GM23338 (cell line): ENCODE measurements around the gene ANKRD17. TPM values are rescaled to one million over a fixed set of nuclear protein-coding genes. Genes with fewer than 3 reads are reported as not detected.

ENCODE experiments used
- ATAC-seq: fragments of 200-7000 bp; cut with Tn5 transposase; 3 replicates; pipeline ENCODE4 v1.9.1; 2020
- DNase-seq: peaks from one replicate; pipeline ENCODE4 v3.0.0-alpha.2; 2015; ENCODE audit warnings: low spot score
- H2AFZ ChIP-seq: fragments of 200-600 bp; sonication (generic); 2 replicates; pipeline ENCODE4 v1.8.0; 2016; ENCODE audit warnings: antibody characterized with exemption, mild to moderate bottlenecking, moderate library complexity
- H3F3A ChIP-seq: fragments of 200-600 bp; sonication (generic); replicated peaks from 2 replicates; pipeline ENCODE4 v1.8.0; 2017; ENCODE audit warnings: antibody characterized with exemption, mixed run types, low read depth
- H3K27ac ChIP-seq: fragments of 200-600 bp; sonication (generic); 2 replicates; pipeline ENCODE4 v1.6.1; 2016; ENCODE audit warnings: low read depth
- H3K27me3 ChIP-seq: fragments of 200-600 bp; sonication (generic); 2 replicates; pipeline ENCODE4 v1.8.0; 2016; ENCODE audit warnings: mild to moderate bottlenecking, mixed run types, moderate library complexity; ENCODE audit not compliant: insufficient read depth
- H3K36me3 ChIP-seq: fragments of 200-600 bp; sonication (generic); 2 replicates; pipeline ENCODE4 v1.8.0; 2016; ENCODE audit warnings: mild to moderate bottlenecking; ENCODE audit not compliant: insufficient read depth
- H3K4me1 ChIP-seq: fragments of 200-600 bp; sonication (generic); 2 replicates; pipeline ENCODE4 v1.8.0; 2016; ENCODE audit warnings: mild to moderate bottlenecking, moderate library complexity; ENCODE audit not compliant: insufficient read depth
- H3K4me2 ChIP-seq: fragments of 200-600 bp; sonication (generic); 2 replicates; pipeline ENCODE4 v1.7.1; 2017; ENCODE audit warnings: mixed run types
- H3K4me3 ChIP-seq: fragments of 200-600 bp; sonication (generic); 2 replicates; pipeline ENCODE4 v1.6.1; 2016; ENCODE audit warnings: mixed run types
- H3K79me2 ChIP-seq: fragments of 200-600 bp; sonication (generic); replicated peaks from 2 replicates; pipeline ENCODE4 v1.8.0; 2017; ENCODE audit warnings: mild to moderate bottlenecking; ENCODE audit not compliant: insufficient read depth
- H3K9me2 ChIP-seq: fragments of 200-600 bp; sonication (generic); 2 replicates; pipeline ENCODE4 v1.8.0; 2017; ENCODE audit not compliant: insufficient read depth
- H4K20me1 ChIP-seq: fragments of 200-600 bp; sonication (generic); replicated peaks from 2 replicates; pipeline ENCODE4 v1.8.0; 2017; ENCODE audit warnings: mild to moderate bottlenecking; ENCODE audit not compliant: insufficient read depth
- H3K27ac Mint-ChIP-seq: 2 replicates; pipeline ENCODE4 v1.8.0; 2020; ENCODE audit warnings: inconsistent platforms, mild to moderate bottlenecking, moderate library complexity, mixed read lengths
- H3K27me3 Mint-ChIP-seq: 3 replicates; pipeline ENCODE4 v1.8.0; 2022; ENCODE audit warnings: low read depth, mild to moderate bottlenecking, moderate library complexity, mixed read lengths, inconsistent platforms; ENCODE audit not compliant: insufficient read depth, poor library complexity
- H3K36me3 Mint-ChIP-seq: 3 replicates; pipeline ENCODE4 v1.8.0; 2021; ENCODE audit warnings: low read depth, mild to moderate bottlenecking, inconsistent platforms, moderate library complexity, mixed read lengths
- H3K4me1 Mint-ChIP-seq: 3 replicates; pipeline ENCODE4 v1.8.0; 2020; ENCODE audit warnings: mild to moderate bottlenecking, inconsistent platforms, mixed read lengths
- H3K4me3 Mint-ChIP-seq: 3 replicates; pipeline ENCODE4 v1.8.0; 2021; ENCODE audit warnings: moderate library complexity, mild to moderate bottlenecking, inconsistent platforms, mixed read lengths
- H3K9me3 Mint-ChIP-seq: 3 replicates; pipeline ENCODE4 v1.8.0; 2020; ENCODE audit warnings: moderate library complexity, mild to moderate bottlenecking, inconsistent platforms, mixed read lengths
- CREB1 ChIP-seq: fragments of 250-450 bp; sonication (Bioruptor Pico); IDR thresholded peaks from 2 replicates; pipeline ENCODE4 v1.5.0; 2020; ENCODE audit warnings: low read depth, mild to moderate bottlenecking, moderate library complexity
- CTCF ChIP-seq, 2 experiments: fragments of 200-600 bp in 1 of 2; sonication (generic) in 1 of 2; conservative IDR thresholded peaks; 2 replicates each; pipeline versions ENCODE4 v1.5.1 to v1.6.1; 2016 to 2017; ENCODE audit warnings: antibody characterized with exemption in 2 of 2, low read depth in 2 of 2, mild to moderate bottlenecking in 2 of 2, moderate library complexity in 1 of 2
- EZH2 ChIP-seq: fragments of 200-600 bp; sonication (generic); IDR thresholded peaks from one replicate; pipeline ENCODE4 v1.8.0; 2017; ENCODE audit warnings: antibody characterized with exemption, mild to moderate bottlenecking, low read depth; ENCODE audit not compliant: unreplicated experiment
- EZH2phosphoT487 ChIP-seq: fragments of 200-600 bp; sonication (generic); IDR thresholded peaks from one replicate; pipeline ENCODE4 v1.8.1; 2018; ENCODE audit warnings: antibody characterized with exemption; ENCODE audit not compliant: unreplicated experiment
- NANOG ChIP-seq: IDR thresholded peaks from 2 replicates; pipeline ENCODE4 v1.6.1; 2016; ENCODE audit warnings: antibody characterized with exemption, borderline replicate concordance
- REST ChIP-seq: IDR thresholded peaks from one replicate; pipeline ENCODE4 v1.6.1; 2018; ENCODE audit warnings: antibody characterized with exemption; ENCODE audit not compliant: unreplicated experiment
- ZNF114 ChIP-seq: fragments of 250-450 bp; sonication (Bioruptor Pico); IDR thresholded peaks from 2 replicates; pipeline ENCODE4 v1.5.0; 2020; ENCODE audit warnings: mild to moderate bottlenecking, moderate library complexity
- ZNF462 ChIP-seq: fragments of 250-450 bp; sonication (Bioruptor Pico); IDR thresholded peaks from 2 replicates; pipeline ENCODE4 v1.5.0; 2020; ENCODE audit warnings: mild to moderate bottlenecking, moderate library complexity
- polyA plus RNA-seq: library from polyadenylated mRNA; unstranded; fragments of >200 nt; fragmentation: Nextera tagmentation; extraction: Ambion mirVana; gene quantifications from 2 replicates; pipeline ENCODE4 v1.2.1, GENCODE V29; 2016
- total RNA-seq: library from RNA; depleted of rRNA; stranded (reverse); fragments of >200 nt; shearing (Covaris generic); gene quantifications from 2 replicates; pipeline ENCODE4 v1.2.3, GENCODE V29; 2014

ANKRD17 gene
- total and polyA plus RNA-seq, 2 experiments from 2014 or later: 41.9 to 85.3 TPM

- TF ChIP-seq ZNF462 (CRISPR knock-in tag): no peak
- no peak for TF ChIP-seq NANOG
- no peak for TF ChIP-seq CREB1
These were observed 35.3 kb downstream of the ANKRD17 start (continued) for GRCh38 chr4:73223258-73223650.

- H4K20me1 ChIP-seq: peaks cover 15% of the 10 kb centered on the region; the same call in 1 of the 2 replicates
- DNase-seq (peak; percentile 71), ATAC-seq (peak; percentile 83)
- H3K9me3 Mint-ChIP-seq: no peaks in the 10 kb centered on the region
- H3K27ac Mint-ChIP-seq: no peak overlapping the region
- no peak overlapping the region for H3K4me3 Mint-ChIP-seq
- no peak overlapping the region for H2AFZ ChIP-seq
- peaks cover 28% of the 10 kb centered on the region for H3K4me1 Mint-ChIP-seq
- no peaks in the 10 kb centered on the region for H3K27me3 ChIP-seq
- H3K36me3 Mint-ChIP-seq: no peaks in the 10 kb centered on the region
- no peaks in the 10 kb centered on the region for H3K9me2 ChIP-seq
- H3K27me3 Mint-ChIP-seq: peaks cover 2% of the 10 kb centered on the region
- no peaks in the 10 kb centered on the region for H3K36me3 ChIP-seq
- peaks cover 97% of the 10 kb centered on the region for H3K79me2 ChIP-seq
- H3K4me3 ChIP-seq: 0 out of 2 replicates have a peak overlapping the region, but pooled peaks have one; percentile 0
- no peaks in the 10 kb centered on the region for H3F3A ChIP-seq
- peaks cover 34% of the 10 kb centered on the region for H3K4me1 ChIP-seq
- peak overlapping the region; percentile 24 for H3K4me2 ChIP-seq
- H3K27ac ChIP-seq: 0 out of 2 replicates have a peak overlapping the region, but pooled peaks have one; percentile 23
- TF ChIP-seq ZNF114: no peak
- no peak for TF ChIP-seq CREB1
- no peak for TF ChIP-seq EZH2
- TF ChIP-seq REST: no peak
- no peak for TF ChIP-seq CTCF (conservative IDR thresholded peaks at IDR 0.05; ENCODE audit: low read depth in 2 of 2)
- no peak for TF ChIP-seq EZH2phosphoT487
These were observed 35.9 kb downstream of the ANKRD17 start for GRCh38 chr4:73222466-73223257.
